ENCODE data around the gene SH2B2. TPM values are rescaled to one million over a fixed set of nuclear protein-coding genes. Genes with fewer than 3 reads are reported as not detected.

The SH2B2 gene
- under 1 TPM; 0.77 to 0.95 TPM for total RNA-seq
- 1.5 TPM for polyA plus RNA-seq (2013, experiment 1 of 2)
- 1.9 TPM for polyA plus RNA-seq (2013, experiment 2 of 2)
- total RNA-seq, result 0.08 to 3.8 (median 1.2) reads per million in 172 experiments

DNA sequence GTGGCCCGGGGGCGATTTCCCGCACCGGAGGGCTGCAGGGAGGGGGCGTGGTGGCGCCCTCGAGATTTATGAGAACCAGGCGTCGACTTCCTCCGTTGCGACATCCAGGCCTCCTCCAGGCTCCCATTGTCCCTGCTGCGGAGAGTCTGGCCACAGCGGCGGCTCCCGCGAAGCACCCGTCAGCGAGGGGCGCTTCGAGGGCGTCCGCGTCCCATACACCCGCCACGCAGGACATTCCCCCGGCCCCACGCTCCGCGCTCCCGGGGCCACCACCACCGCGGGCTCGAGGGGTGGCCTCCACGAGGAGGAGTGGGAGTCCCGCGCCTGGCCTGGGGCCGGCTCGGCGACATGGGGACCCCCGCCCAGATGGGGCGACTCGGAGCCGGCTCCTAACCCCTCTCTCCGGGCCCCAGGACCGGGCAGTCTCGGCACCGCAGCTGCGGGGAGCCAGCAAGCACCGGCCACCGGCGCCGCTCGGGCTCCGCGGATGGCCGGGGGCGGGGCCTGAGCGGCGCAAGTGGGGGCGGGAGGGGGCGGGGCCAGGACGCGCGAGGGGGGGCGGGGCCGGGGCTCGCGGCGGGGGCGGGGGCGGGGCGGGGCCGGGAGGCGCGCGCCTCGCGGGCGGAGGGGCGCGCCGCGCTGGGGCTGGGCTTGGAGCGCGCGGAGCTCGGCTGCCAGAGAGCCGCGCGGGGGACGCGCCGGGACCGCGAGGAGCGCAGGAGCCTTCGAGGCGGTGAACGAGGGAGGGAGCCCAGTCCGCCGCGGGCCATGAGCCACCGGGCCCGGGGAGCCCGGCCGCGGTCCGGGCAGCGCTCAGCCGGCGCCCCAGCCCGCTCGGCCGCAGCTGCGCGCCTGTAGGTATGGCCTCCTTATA lies at the start of gene SH2B2:
Gene SH2B2, plus strand, starts transcription at position 632 of the 874 bp plus-strand sequence. CDS start 13,683 bp downstream, outside the sequence.
- peak within 1 kb of the TSS; percentile 91 for H3K4me3 Mint-ChIP-seq
- intact Hi-C loops (cut with DNase I, micrococcal nuclease), result loop anchor here in 1 of 2 experiments (5.0 to 10.0 kb wide), 3 partner anchors 76 to 788 kb away; partner anchors contain the start of genes ARMC10, FAM185A and FBXL13
- Histone ChIP-seq H3K4me1 (ENCODE audit: insufficient read depth, low read length) (peaks cover 52% of the 10 kb centered on the region), H3K27me3 (ENCODE audit: control insufficient read depth in 1 of 2, insufficient read depth in 2 of 2, low read length in 2 of 2) (no peaks in the 10 kb centered on the region), H3K36me3 (ENCODE audit: insufficient read depth, low read length) (no peaks in the 10 kb centered on the region), H3K4me3 (ENCODE audit: low read length) (peak within 1 kb of the TSS; percentile 69), H3K27ac (ENCODE audit: low read depth in 1 of 2, low read length in 2 of 2) (no peak within 1 kb of the TSS), H3K9me3 (ENCODE audit: control insufficient read depth in 1 of 2, insufficient read depth in 1 of 2, low read length in 2 of 2) (no peaks in the 10 kb centered on the region)
- peak in 11 of 14 experiments; percentile 21 to 82 (median 44) for DNase-seq
- ChIA-PET CTCF (no interaction called here), POLR2A (interaction anchor here (0.6 to 3.3 kb wide), 3 partner anchors 10 to 110 kb away, joined by 4 to 14 read pairs (median 4); partner anchors contain the start of gene PRKRIP1)
- H3K27ac Mint-ChIP-seq, result no peak within 1 kb of the TSS
- no peaks in the 10 kb centered on the region for H3K9me3 Mint-ChIP-seq
- H3K27me3 Mint-ChIP-seq, result peaks cover 1% of the 10 kb centered on the region
- ATAC-seq (ENCODE audit: poor library complexity), result peak; percentile 40
- TF ChIP-seq, protein P1, sequence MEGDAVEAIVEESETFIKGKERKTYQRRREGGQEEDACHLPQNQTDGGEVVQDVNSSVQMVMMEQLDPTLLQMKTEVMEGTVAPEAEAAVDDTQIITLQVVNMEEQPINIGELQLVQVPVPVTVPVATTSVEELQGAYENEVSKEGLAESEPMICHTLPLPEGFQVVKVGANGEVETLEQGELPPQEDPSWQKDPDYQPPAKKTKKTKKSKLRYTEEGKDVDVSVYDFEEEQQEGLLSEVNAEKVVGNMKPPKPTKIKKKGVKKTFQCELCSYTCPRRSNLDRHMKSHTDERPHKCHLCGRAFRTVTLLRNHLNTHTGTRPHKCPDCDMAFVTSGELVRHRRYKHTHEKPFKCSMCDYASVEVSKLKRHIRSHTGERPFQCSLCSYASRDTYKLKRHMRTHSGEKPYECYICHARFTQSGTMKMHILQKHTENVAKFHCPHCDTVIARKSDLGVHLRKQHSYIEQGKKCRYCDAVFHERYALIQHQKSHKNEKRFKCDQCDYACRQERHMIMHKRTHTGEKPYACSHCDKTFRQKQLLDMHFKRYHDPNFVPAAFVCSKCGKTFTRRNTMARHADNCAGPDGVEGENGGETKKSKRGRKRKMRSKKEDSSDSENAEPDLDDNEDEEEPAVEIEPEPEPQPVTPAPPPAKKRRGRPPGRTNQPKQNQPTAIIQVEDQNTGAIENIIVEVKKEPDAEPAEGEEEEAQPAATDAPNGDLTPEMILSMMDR (IDR thresholded peaks at IDR 0.05), result no peak
- no peaks in the 10 kb centered on the region for H3K36me3 Mint-ChIP-seq (ENCODE audit: low read depth)
- peaks cover 21% of the 10 kb centered on the region for H3K4me1 Mint-ChIP-seq (ENCODE audit: low read depth)

DNA sequence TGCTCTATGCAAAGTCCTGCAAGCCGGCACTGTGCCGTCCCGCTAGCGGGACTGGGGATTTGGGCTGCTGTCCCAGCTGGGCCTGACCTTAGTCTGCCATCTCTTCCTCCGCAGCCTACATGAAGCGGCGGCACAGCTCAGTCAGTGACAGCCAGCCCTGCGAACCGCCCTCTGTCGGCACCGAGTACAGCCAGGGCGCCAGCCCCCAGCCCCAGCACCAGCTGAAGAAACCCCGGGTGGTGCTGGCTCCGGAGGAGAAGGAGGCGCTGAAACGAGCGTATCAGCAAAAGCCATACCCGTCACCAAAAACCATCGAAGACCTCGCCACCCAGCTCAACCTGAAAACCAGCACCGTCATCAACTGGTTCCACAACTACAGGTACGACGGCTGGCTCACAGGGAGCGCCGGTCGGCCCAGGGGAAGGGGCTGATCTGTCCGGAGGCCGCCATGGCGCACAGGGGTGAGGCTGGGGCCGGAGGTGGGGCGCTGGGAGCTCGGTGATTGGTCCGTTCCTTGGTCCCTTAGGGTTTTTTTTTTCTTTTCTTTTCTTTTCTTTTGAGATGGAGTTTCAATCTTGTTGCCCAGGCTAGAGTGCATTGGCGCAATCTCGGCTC lies 47.4 kb upstream of the SH2B2 start:
- peaks cover 59% of the 10 kb centered on the region for H3K36me3 Mint-ChIP-seq (ENCODE audit: low read depth)
- CTCF ChIA-PET, result no interaction called here
- TF ChIP-seq, protein P1 (IDR thresholded peaks at IDR 0.05), result no peak
- no peaks in the 10 kb centered on the region for H3K4me1 ChIP-seq (ENCODE audit: insufficient read depth, low read length)
- no peaks in the 10 kb centered on the region for H3K9me3 ChIP-seq (ENCODE audit: control insufficient read depth in 1 of 2, insufficient read depth in 1 of 2, low read length in 2 of 2)
- H3K4me3 Mint-ChIP-seq, result no peak overlapping the region
- no peaks in the 10 kb centered on the region for H3K27me3 ChIP-seq (ENCODE audit: control insufficient read depth in 1 of 2, insufficient read depth in 2 of 2, low read length in 2 of 2)
- no peaks in the 10 kb centered on the region for H3K27me3 Mint-ChIP-seq
- no peak for DNase-seq
- H3K27ac Mint-ChIP-seq, result no peak overlapping the region
- H3K27ac ChIP-seq (ENCODE audit: low read depth in 1 of 2, low read length in 2 of 2), result no peak overlapping the region
- H3K36me3 ChIP-seq (ENCODE audit: insufficient read depth, low read length), result peaks cover 19% of the 10 kb centered on the region
- no peaks in the 10 kb centered on the region for H3K4me1 Mint-ChIP-seq (ENCODE audit: low read depth)
- POLR2A ChIA-PET, result no interaction called here
- ATAC-seq (ENCODE audit: poor library complexity), result no peak
- intact Hi-C loops (cut with DNase I, micrococcal nuclease), result no loop called here
- H3K9me3 Mint-ChIP-seq, result no peaks in the 10 kb centered on the region
- no peak overlapping the region for H3K4me3 ChIP-seq (ENCODE audit: low read length)

DNA sequence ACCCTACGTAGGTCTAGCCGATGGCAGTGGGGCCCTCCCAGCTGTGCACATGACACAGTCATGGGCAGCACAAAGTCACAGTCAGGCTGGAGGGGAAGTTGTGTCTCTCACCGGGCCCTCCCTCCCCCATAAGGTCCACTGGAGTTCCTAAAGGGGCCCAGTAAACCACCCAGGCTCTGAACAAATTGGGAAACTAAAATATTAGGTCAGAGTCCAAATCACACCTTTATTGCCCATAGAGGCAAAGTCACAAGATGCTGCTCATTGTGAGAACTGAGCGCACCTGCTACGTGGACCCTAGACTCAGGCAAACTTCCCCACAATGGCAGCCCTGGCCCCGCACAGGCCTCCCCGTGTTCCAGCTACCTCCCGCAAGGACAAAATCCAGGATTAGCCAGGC lies 45.2 kb upstream of the SH2B2 start:
- POLR2A ChIA-PET, result no interaction called here
- Mint-ChIP-seq H3K9me3 (no peaks in the 10 kb centered on the region), H3K27ac (no peak overlapping the region), H3K36me3 (ENCODE audit: low read depth) (peaks cover 44% of the 10 kb centered on the region), H3K4me3 (no peak overlapping the region), H3K4me1 (ENCODE audit: low read depth) (no peaks in the 10 kb centered on the region), H3K27me3 (no peaks in the 10 kb centered on the region)
- Histone ChIP-seq H3K36me3 (ENCODE audit: insufficient read depth, low read length) (peaks cover 22% of the 10 kb centered on the region), H3K27me3 (ENCODE audit: control insufficient read depth in 1 of 2, insufficient read depth in 2 of 2, low read length in 2 of 2) (no peaks in the 10 kb centered on the region), H3K9me3 (ENCODE audit: control insufficient read depth in 1 of 2, insufficient read depth in 1 of 2, low read length in 2 of 2) (no peaks in the 10 kb centered on the region), H3K27ac (ENCODE audit: low read depth in 1 of 2, low read length in 2 of 2) (no peak overlapping the region), H3K4me3 (ENCODE audit: low read length) (no peak overlapping the region), H3K4me1 (ENCODE audit: insufficient read depth, low read length) (no peaks in the 10 kb centered on the region)
- ATAC-seq (ENCODE audit: poor library complexity), result no peak
- TF ChIP-seq, protein P1 (IDR thresholded peaks at IDR 0.05), result no peak
- CTCF ChIA-PET, result no interaction called here
- intact Hi-C loops (cut with DNase I, micrococcal nuclease), result no loop called here
- no peak for DNase-seq
